SK-N-SH treated with all-trans-retinoic acid at 6 μM for 48 hours (cell line): ENCODE data around the gene DIP2C.

Experiments used
- ISL1 ChIP-seq: fragments of 250-450 bp; sonication (Bioruptor Pico); IDR thresholded peaks from 2 replicates; pipeline ENCODE4 v2.1.2; 2022; ENCODE audit warnings: mild to moderate bottlenecking, moderate library complexity
- PATZ1 ChIP-seq: fragments of 250-450 bp; sonication (Bioruptor Pico); IDR thresholded peaks from 2 replicates; pipeline ENCODE4 v1.8.0; 2020; ENCODE audit warnings: mild to moderate bottlenecking, moderate library complexity, borderline replicate concordance
- TCF4 ChIP-seq: fragments of 250-450 bp; sonication (Bioruptor Pico); IDR thresholded peaks from 2 replicates; pipeline ENCODE4 v1.8.0; 2021; ENCODE audit warnings: mild to moderate bottlenecking, moderate library complexity, borderline replicate concordance

- TF ChIP-seq PATZ1 (no peak), ISL1 (CRISPR knock-in tag) (no peak), TCF4 (CRISPR knock-in tag) (no peak)
Observed at GRCh38 chr10:593016-593415, 96.5 kb downstream of the DIP2C start.
